HG02870 (cell line): ENCODE data around the gene TMEM163.
"Not testable (repeated sequence)": the region's sequence is repeated elsewhere in the genome, so short reads cannot be mapped to it uniquely, and the experiment has no call there.

Experiments used
- ATAC-seq: cut with Tn5 transposase; IDR thresholded peaks from one replicate; pipeline ENCODE4 v1.9.1; 2021; ENCODE audit warnings: mild to moderate bottlenecking, moderate library complexity; ENCODE audit not compliant: unreplicated experiment

The TMEM163 gene

DNA sequence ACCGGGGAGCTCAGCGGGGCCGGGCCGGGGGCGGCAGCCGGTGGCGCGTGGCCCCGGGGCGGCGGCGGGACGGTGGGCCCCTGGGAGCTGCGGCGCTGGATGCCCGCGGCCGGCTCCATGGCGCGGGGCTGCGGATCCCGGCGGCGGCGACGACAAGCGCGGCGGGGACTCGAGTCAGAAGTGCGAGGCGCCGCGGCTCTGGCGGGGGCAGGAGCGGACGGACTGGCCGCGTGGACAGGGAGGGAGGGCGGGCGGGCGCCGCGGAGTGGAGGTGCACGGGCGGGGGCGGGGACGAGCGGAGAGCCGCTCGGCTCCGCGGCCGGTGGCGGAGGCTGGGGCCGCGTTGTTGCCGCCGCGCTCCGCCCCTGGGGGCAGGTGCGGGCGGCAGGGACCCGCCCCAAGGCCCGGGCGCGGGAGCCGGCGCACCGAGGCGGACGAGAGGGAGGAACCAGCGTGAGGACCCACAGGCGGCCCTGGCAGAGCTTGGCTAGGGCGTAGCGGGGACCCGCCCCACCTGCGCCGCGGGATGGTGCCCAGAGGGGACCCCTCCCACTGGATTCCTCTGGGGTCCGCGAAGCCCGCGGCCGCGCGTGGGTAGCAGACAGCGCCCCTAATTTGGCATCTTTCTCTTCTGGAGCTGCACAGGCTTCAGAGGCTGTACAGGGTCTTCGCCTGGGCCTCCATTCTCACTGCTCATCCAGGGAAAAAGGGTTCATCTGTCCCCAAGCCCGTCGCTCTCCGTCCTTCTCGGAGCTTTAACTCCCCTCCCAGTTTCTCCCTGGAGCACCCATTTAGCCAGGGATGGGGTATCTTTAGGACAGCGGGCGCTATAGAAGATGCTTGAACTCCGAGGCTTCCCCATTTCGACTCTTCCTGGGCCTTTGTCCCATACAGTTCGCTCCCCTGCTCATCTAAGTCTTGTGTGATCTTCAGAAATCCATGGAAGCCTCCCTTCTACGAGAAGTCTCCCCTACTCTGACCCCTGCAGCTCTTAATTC, at the start of gene TMEM163:
Gene TMEM163, minus strand, starts transcription at position 184 of the 998 bp plus-strand sequence.
- ATAC-seq = peak; percentile 50

GRCh38 chr2:134766583-134766982, 47.8 kb upstream of the TMEM163 start:
- ATAC-seq = no peak

DNA sequence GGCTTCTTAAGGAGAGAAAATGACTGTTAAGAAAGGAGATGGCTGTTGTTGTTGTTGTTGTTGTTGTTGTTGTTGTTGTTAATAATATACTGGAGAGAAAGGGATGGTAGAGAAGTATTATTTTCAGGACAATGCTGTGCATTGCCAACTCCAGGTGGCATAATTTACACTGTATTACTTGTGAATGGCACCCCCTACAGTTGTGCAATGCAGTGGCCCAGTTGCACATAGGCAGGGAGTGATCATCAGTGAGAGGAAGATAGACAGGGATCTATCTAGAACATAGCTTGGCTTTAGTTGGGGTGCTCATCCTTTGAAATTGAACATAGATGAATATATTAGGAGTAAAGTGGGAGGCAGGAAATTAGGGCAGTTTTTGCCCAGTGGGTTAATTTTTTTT, 47.2 kb upstream of the TMEM163 start:
- ATAC-seq = no peak

GRCh38 chr2:134764164-134764563, 45.4 kb upstream of the TMEM163 start:
- no peak for ATAC-seq

GRCh38 chr2:134763164-134763710, 44.4 kb upstream of the TMEM163 start:
- no peak for ATAC-seq

DNA sequence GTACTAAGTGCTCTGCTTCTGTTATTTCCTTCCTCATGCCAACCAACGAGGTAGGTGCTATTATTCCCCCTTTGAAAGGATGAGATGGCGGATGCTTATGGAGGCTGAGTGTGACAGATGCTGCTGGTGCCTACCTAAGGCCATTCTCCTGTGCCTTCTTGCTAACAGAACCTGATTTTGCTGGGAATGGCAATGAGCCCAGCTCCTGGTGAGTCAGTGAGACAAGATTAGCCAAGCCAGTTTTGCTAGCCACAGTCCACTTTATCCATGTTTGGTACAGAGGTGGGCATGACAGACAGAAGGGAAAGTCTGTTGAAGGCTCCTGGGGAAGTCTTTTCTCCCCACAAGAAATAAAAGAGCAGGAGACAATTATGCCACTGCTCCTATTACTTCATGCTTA, 43.7 kb upstream of the TMEM163 start:
- ATAC-seq = no peak

DNA sequence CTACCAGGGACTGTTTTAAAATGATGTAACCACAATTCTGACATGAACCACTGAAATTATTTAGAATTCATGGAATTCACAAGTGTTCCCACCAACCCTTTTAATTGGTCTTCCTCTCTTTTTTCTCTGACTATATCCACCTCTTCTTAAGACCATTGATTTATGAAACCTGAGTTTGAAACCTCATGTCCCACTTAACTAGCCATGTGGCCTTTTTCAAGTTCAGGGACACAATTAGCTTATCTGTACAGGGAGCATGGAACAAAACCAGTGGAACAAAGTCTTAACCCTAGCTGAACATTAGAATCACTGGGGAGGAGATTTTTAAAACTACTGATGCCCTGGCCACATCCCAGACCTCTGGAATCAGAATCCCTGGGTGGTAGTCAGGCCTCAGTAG, 41.6 kb upstream of the TMEM163 start:
- no peak for ATAC-seq

- peak; percentile 95 for ATAC-seq
These were observed 39.8 kb upstream of the TMEM163 start for GRCh38 chr2:134758633-134759032.

DNA sequence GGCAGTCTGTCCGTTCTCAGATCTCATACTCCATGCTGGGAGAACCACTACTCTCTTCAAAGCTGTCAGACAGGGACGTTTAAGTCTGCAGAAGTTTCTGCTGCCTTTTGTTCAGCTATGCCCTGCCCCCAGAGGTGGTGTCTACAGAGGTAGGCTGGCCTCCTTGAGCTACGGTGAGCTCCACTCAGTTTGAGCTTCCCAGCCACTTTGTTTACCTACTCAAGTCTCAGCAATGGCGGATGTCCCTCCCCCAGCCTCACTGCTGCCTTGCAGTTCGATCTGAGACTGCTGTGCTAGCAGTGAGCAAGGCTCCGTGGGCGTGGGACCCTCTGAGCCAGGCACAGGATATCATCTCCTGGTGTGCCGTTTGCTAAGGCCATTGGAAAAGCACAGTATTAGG, 33.2 kb upstream of the TMEM163 start:
- not testable (repeated sequence) for ATAC-seq

- no peak for ATAC-seq
These were observed 26.7 kb upstream of the TMEM163 start for GRCh38 chr2:134745546-134745945.

- no peak for ATAC-seq
These were observed 26.2 kb upstream of the TMEM163 start for GRCh38 chr2:134745023-134745422.

DNA sequence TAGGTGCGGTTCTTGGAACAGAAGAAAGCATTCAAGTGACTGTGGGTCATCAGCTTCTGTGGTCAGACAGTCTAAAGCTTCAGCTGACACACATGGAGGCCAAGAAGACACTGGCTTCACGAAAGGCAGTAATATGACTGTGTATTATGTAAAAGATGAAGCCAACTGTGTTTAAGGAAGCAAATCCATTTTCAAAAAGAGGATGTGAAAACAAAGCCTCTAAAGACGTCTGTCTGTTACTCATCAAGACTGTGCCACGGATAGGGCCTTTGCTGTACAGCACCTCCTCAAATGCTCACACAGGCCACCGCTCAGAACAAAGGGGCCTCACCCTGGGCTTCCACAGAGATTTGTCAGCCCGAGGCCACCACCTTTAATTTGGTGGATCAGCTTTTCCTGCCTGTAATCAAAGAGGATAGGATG, 21.1 kb upstream of the TMEM163 start:
- ATAC-seq = peak; percentile 87

DNA sequence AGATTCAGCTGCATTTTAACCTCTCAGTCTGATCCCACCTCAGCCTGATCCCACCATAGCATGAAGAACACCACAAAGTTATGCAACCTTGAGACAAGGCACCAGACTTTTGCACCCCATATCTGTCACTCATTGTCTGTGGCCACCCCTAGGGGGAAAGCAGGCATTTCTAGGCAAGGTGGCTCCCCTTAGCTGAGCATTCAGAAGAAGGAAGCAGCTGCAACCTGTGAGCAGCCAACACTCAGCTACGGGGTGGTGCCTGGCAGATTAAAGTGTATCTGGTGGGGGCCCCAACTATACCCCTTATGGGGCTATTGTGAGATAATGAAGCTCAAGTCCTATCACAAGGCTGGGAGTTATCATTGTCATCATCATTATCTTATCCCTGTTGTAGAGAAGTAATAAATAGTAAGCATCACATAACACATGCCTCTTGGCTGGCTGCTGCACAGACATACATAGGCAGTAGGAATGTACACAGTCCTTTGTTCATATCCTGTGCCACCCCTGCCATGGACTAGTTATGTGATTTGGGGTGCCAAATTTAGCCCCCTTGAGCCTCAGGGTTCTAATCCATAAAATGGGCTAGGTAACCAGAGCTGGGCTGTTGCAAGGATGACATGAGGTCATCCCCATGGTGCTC, 20.6 kb upstream of the TMEM163 start:
- ATAC-seq = no peak

DNA sequence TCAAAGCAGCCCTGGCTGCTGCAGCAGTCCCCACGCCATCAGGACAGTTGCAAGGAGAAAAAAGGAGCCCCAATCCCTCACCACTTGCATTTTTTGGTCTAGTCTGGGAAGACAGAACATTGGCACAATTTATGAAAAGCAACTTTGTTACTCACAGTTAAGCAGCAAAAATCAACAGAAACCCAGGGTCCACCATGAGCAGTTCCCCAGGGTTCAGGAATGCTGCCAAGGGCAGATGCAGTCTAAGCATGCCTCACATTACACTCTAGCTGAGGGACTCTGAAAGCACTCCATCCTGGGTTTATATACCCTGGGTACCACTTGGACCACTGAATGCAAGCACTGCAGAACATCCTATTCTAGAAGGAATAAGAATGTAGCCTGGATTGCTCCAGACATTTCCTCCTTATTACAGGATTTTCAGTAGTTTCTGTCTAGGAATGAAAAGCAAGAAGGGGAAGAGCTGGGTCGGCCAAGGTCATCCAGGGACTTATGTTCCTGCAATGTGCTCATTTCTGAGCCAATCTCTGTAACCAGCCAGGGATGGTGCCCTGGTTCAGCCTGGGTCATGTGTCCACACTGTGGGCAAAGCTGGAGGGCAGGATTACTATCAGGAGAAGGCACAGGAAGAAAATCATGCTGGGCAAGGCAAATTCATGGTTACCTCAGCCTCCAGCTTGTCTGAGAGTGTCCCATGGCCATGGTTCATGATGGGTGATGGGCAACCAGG, 19.5 kb upstream of the TMEM163 start:
- no peak for ATAC-seq

- ATAC-seq = no peak
These were observed 18.9 kb upstream of the TMEM163 start for GRCh38 chr2:134737671-134738070.

DNA sequence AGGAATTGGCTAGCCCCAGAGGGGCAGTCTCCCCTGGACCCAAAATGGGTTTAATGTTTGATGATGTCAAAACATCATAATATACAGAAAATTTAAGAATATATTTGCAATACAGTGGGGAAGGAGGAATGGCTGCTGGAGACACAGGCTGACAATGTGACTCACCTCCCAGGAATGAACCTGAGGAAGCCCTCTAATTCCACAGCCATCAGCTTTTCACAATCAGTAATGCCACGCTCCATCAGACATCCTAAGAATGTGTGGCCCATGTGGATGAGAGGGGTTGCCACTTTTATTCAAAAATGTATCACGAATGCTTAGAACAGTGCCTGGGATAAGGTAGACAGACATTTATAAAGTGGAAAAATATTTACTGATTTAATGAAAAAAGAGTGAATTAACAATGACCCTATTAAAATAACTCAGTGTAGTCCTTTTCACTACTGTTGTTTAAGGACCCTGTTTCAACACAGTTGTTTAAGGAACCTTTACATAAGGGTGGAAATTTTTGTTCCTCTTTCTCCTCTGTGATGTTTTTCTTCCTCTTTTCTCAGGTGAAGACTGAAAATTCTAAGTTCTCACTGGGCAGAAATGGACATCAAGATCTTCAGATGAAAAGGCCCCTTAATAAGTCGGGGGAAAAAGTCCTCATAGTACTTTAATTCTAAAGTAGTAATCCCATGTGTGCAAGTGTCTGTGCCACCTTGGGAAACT, 17.5 kb upstream of the TMEM163 start:
- no peak for ATAC-seq

GRCh38 chr2:134728163-134728562, 9.4 kb upstream of the TMEM163 start:
- no peak for ATAC-seq

DNA sequence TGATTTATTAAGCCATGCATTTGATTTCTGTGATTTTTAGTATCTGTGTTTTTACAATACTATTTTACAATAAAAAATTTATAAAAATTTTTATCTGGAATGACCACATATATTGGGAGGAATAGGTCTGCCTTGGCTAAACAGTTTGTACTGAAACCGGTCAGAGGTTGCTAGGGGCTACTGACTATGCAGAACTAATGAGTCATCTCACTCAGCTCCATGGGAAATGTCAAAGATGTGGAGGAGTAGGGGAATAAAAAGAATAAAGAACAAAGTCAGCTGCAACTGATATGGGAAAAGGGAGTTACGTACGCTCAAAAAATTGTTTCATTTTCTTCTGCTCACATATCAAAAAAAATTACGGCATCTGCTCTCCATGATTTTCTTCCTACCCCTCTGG, 8.6 kb upstream of the TMEM163 start:
- ATAC-seq = no peak

- no peak for ATAC-seq
These were observed 7.8 kb upstream of the TMEM163 start for GRCh38 chr2:134726645-134727044.

DNA sequence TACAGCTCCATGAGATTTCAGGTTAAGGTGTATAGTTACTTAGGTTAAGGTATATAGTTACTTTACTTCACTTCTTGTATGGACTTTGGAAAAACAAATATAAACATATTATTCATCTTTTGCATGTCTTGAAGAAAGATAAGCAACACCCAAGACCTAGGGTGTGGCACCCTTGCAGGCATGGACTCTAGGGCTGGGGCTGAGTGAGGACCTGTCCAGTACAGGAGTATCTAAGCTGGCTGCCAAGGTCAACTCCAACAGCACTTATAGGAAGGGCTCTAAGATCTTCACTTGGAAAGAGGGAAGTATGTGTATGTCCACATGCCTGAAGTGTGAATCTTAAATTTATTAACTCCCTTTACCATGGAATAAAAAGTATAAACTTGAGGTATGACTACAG, 7.1 kb upstream of the TMEM163 start:
- no peak for ATAC-seq
